ENCODE results near the gene CYB5R3.

GRCh38 chr22:42637555-42637954 is 11.6 kb downstream of the CYB5R3 start:
- no peak for TF ChIP-seq CTCF (conservative IDR thresholded peaks at IDR 0.05)
- no peak for TF ChIP-seq EZH2 (IDR thresholded peaks at IDR 0.05; ENCODE audit: low read depth)

Measured in PC-9 (cell line).